OCI-LY1 (cell line): Measurements from ENCODE around the gene GET3.

Experiments
- EZH2 ChIP-seq: fragments of 200-600 bp; sonication (generic), shearing (Covaris generic); IDR thresholded peaks from 2 replicates; pipeline ENCODE4 v1.8.0; 2017; ENCODE audit warnings: borderline replicate concordance, mixed run types, mild to moderate bottlenecking, antibody characterized with exemption, low read length, moderate library complexity, mixed read lengths
- TF ChIP-seq, protein P1 (sequence below): fragments of 200-600 bp; sonication (generic), shearing (Covaris generic); IDR thresholded peaks from 2 replicates; pipeline ENCODE4 v1.5.1; 2017; ENCODE audit warnings: mild to moderate bottlenecking, antibody characterized with exemption, low read length, moderate library complexity, mixed read lengths

DNA sequence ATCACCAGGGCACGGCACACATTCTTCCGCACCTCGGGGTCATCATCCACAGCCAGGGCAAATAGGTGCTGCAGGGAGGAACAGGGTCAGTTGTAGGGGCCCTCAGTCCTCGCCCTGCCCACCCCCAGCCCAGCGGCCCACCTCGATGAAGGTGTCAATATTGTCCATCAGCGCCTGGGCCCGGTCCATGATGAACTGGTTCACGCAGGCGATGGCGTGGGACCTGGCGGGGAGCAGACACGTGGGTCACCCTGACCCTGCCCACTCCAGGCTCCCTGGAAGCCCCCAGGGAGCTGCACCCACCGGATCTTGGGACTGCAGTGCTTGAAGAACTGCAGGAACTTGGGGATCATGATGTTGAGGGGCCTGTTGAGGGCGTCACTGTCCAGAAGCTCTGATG is 22.2 kb upstream of the GET3 start:
- TF ChIP-seq, protein P1, sequence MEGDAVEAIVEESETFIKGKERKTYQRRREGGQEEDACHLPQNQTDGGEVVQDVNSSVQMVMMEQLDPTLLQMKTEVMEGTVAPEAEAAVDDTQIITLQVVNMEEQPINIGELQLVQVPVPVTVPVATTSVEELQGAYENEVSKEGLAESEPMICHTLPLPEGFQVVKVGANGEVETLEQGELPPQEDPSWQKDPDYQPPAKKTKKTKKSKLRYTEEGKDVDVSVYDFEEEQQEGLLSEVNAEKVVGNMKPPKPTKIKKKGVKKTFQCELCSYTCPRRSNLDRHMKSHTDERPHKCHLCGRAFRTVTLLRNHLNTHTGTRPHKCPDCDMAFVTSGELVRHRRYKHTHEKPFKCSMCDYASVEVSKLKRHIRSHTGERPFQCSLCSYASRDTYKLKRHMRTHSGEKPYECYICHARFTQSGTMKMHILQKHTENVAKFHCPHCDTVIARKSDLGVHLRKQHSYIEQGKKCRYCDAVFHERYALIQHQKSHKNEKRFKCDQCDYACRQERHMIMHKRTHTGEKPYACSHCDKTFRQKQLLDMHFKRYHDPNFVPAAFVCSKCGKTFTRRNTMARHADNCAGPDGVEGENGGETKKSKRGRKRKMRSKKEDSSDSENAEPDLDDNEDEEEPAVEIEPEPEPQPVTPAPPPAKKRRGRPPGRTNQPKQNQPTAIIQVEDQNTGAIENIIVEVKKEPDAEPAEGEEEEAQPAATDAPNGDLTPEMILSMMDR: no peak
- no peak for TF ChIP-seq EZH2
